IMR-90 (cell line): ENCODE results near the gene SLC2A1. TPM values are rescaled to one million over a fixed set of nuclear protein-coding genes. Genes with fewer than 3 reads are reported as not detected.

Source experiments
- ATAC-seq: fragments of 200-7000 bp; cut with Tn5 transposase; 2 replicates; pipeline ENCODE4 v1.9.1; 2020; ENCODE audit warnings: low read depth, mild to moderate bottlenecking, moderate library complexity
- BruUV-seq: library from RNA; stranded (reverse); fragments of 400-500 nt; replicated peaks from 2 replicates; lab custom pipeline; 2021; lab: Mats Ljungman, UMichigan
- CTCF ChIA-PET: fragments of 300-600 bp; formaldehyde crosslinking; extraction: SDS; loops from one replicate; lab custom pipeline; 2021; ENCODE audit warnings: antibody characterized with exemption; lab: Yijun Ruan, JAX
- POLR2A ChIA-PET: fragments of 300-600 bp; sonication (Branson Sonifier 250); formaldehyde crosslinking; loops from one replicate; lab custom pipeline; 2022; ENCODE audit warnings: antibody characterized with exemption; ENCODE audit not compliant: unreplicated experiment; lab: Charles Lee
- DNase-seq: peaks from one replicate; pipeline ENCODE4 v3.0.0; 2013
- H2AFZ ChIP-seq: replicated peaks from 2 replicates; pipeline ENCODE3; 2013; ENCODE audit warnings: low read length, mild to moderate bottlenecking; ENCODE audit not compliant: poor library complexity
- H2AK5ac ChIP-seq: 2 replicates; pipeline ENCODE4 v1.6.1; 2013; ENCODE audit warnings: low read depth, low read length, inconsistent platforms
- H2AK9ac ChIP-seq: replicated peaks from 2 replicates; pipeline ENCODE3; 2013; ENCODE audit warnings: mild to moderate bottlenecking, low read depth, low read length, moderate library complexity; ENCODE audit not compliant: poor library complexity
- H2BK120ac ChIP-seq: 2 replicates; pipeline ENCODE4 v1.6.1; 2013; ENCODE audit warnings: low read depth, low read length, inconsistent platforms
- H2BK15ac ChIP-seq: 3 replicates; pipeline ENCODE4 v1.6.1; 2013; ENCODE audit warnings: low read depth, low read length, inconsistent platforms
- H2BK20ac ChIP-seq: 2 replicates; pipeline ENCODE4 v1.6.1; 2013; ENCODE audit warnings: low read depth, mild to moderate bottlenecking, inconsistent platforms, low read length, moderate library complexity
- H2BK5ac ChIP-seq: 2 replicates; pipeline ENCODE4 v1.6.1; 2013; ENCODE audit warnings: mild to moderate bottlenecking, low read depth, low read length, inconsistent platforms; ENCODE audit not compliant: poor library complexity, severe bottlenecking
- H3K14ac ChIP-seq: replicated peaks from 2 replicates; pipeline ENCODE4 v1.6.1; 2013; ENCODE audit warnings: low read depth, low read length, inconsistent platforms
- H3K18ac ChIP-seq: 2 replicates; pipeline ENCODE4 v1.6.1; 2013; ENCODE audit warnings: low read depth, low read length, control low read depth
- H3K23ac ChIP-seq: 2 replicates; pipeline ENCODE4 v1.6.1; 2013; ENCODE audit warnings: low read depth, low read length, inconsistent platforms
- H3K27ac ChIP-seq: 2 replicates; pipeline ENCODE4 v1.5.1; 2013; ENCODE audit warnings: mild to moderate bottlenecking, control low read depth, low read length; ENCODE audit not compliant: insufficient read depth
- H3K27me3 ChIP-seq: 2 replicates; pipeline ENCODE4 v1.6.1; 2013; ENCODE audit warnings: low read length; ENCODE audit not compliant: control insufficient read depth, insufficient read depth
- H3K36me3 ChIP-seq: 2 replicates; pipeline ENCODE4 v1.6.1; 2013; ENCODE audit warnings: low read length, mixed read lengths; ENCODE audit not compliant: control insufficient read depth, insufficient read depth
- H3K4ac ChIP-seq: 2 replicates; pipeline ENCODE4 v1.6.1; 2013; ENCODE audit warnings: low read depth, low read length, inconsistent platforms
- H3K4me1 ChIP-seq: 2 replicates; pipeline ENCODE4 v1.6.1; 2013; ENCODE audit warnings: low read length, mixed read lengths; ENCODE audit not compliant: control insufficient read depth, insufficient read depth
- H3K4me2 ChIP-seq: 2 replicates; pipeline ENCODE4 v1.6.1; 2013; ENCODE audit warnings: low read depth, mild to moderate bottlenecking, control low read depth, low read length, moderate library complexity
- H3K4me3 ChIP-seq: 2 replicates; pipeline ENCODE4 v1.5.1; 2013; ENCODE audit warnings: low read depth, mild to moderate bottlenecking, control low read depth, low read length, moderate library complexity; ENCODE audit not compliant: insufficient read depth
- H3K56ac ChIP-seq: 2 replicates; pipeline ENCODE4 v1.6.1; 2013; ENCODE audit warnings: low read length, inconsistent platforms; ENCODE audit not compliant: insufficient read depth; ENCODE audit errors: extremely low read depth
- H3K79me1 ChIP-seq, 2 experiments: 2 replicates each; pipeline ENCODE4 v1.6.1; 2013; ENCODE audit warnings: low read length in 2 of 2, inconsistent platforms in 1 of 2, low read depth in 1 of 2
- H3K9ac ChIP-seq: 2 replicates; pipeline ENCODE4 v1.6.1; 2013; ENCODE audit warnings: low read depth, low read length, control low read depth
- H3K9me1 ChIP-seq: 2 replicates; pipeline ENCODE4 v1.6.1; 2013; ENCODE audit warnings: low read length, inconsistent platforms; ENCODE audit not compliant: insufficient read depth
- H3K9me3 ChIP-seq: 2 replicates; pipeline ENCODE4 v1.6.1; 2013; ENCODE audit warnings: low read length; ENCODE audit not compliant: control insufficient read depth, insufficient read depth
- H4K20me1 ChIP-seq: 2 replicates; pipeline ENCODE4 v1.6.1; 2013; ENCODE audit warnings: low read length, inconsistent platforms; ENCODE audit not compliant: insufficient read depth
- H4K5ac ChIP-seq: 2 replicates; pipeline ENCODE4 v1.6.1; 2013; ENCODE audit warnings: mild to moderate bottlenecking, low read depth, low read length, control low read depth
- H4K8ac ChIP-seq, 2 experiments: 2 replicates each; pipeline ENCODE4 v1.6.1; 2013; ENCODE audit warnings: low read depth in 2 of 2, low read length in 2 of 2, control low read depth in 1 of 2, inconsistent platforms in 1 of 2
- H4K91ac ChIP-seq: 2 replicates; pipeline ENCODE4 v1.6.1; 2013; ENCODE audit warnings: low read depth, low read length, inconsistent platforms; ENCODE audit not compliant: insufficient read depth
- FOS ChIP-seq: fragments of 150-350 bp; IDR thresholded peaks from 2 replicates; pipeline ENCODE4 v1.6.1; 2016; ENCODE audit warnings: low read depth, low read length
- WGBS, 2 experiments: methylation state at CpG; one replicate each; pipeline versions ENCODE4 v1.1.5 to v1.1.7; 2013; ENCODE audit warnings: missing lambda C conversion rate in 2 of 2; ENCODE audit not compliant: insufficient read length in 1 of 2; ENCODE audit errors: extremely low coverage in 2 of 2; 5-methylcytosine and 5-hydroxymethylcytosine counted together
- dilution Hi-C: fragments of 300-500 bp; cut with HindIII; formaldehyde crosslinking; loops from one replicate; pipeline ENCODE4 v1.14.3; 2018; ENCODE audit warnings: low sequenced_read_pairs; ENCODE audit not compliant: unreplicated experiment
- in situ Hi-C: fragments of 300-500 bp; cut with MboI; formaldehyde crosslinking; loops from 3 replicates; pipeline ENCODE4 v1.14.3; 2019; ENCODE audit warnings: low sequenced_read_pairs, inconsistent platforms, mixed read lengths
- intact Hi-C: fragments of 100-400 bp; cut with micrococcal nuclease; formaldehyde crosslinking; loops from 2 replicates; pipeline ENCODE4 v1.10.0; 2022
- polyA plus RNA-seq, 3 experiments: library from polyadenylated mRNA; depleted of rRNA; stranded (reverse); fragments of >200 nt; gene quantifications; 2 replicates each; pipeline ENCODE4 v1.2.3, GENCODE V29; 2012; ENCODE audit warnings: low replicate concordance in 1 of 3
- total RNA-seq: library from RNA; depleted of rRNA; stranded (reverse); fragments of >200 nt; gene quantifications from 2 replicates; pipeline ENCODE4 v1.2.3, GENCODE V29; 2012

The SLC2A1 gene
- total and polyA plus RNA-seq, 2 of the 4 experiments (the other 2 are of a cell fraction): 200 to 395 TPM

DNA sequence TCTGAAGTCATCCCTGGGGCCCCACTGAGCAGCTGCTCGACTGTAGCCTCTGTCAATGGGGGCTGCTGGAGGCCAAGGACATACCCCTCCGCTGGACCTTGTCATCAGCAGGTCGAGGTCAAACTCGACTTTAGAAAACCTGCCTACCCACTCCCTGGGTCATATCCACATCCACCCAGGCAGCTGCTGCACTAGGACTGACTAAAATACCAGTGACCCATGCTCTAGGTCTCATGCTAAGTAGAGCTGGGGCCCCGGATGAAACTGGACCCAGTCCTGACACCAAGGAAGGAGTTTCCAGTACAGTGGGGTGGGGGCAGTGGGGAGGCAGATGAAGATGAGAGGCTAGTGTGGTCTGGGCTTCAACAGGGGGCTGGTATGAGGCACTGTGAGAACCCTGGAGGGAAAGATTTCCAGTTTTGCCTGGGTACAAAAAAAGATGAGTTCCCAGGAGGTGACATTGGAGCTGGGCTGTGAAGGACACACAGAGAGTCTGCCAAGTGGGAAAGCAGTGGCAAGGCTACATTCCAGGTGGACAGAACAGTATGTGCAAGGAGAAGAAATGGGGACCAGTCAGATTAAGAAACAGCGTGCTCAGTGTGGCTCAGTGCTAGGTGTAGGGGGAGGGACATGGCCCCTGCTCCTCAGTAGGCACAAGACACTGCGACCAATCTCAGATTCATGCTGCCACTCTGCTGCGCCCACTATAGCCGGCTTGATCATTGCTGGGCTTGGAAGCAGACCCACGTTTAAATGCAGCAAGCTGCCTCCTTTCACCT lies 12.4 kb downstream of the SLC2A1 start:
- no peak for TF ChIP-seq FOS
- H3K4me2 ChIP-seq: no peak overlapping the region
- 0 out of 2 replicates have a peak overlapping the region, but pooled peaks have one; percentile 6 for H3K18ac ChIP-seq
- H3K9me3 ChIP-seq: no peaks in the 10 kb centered on the region
- no peak for DNase-seq
- peak overlapping the region; percentile 51 for H2AK9ac ChIP-seq
- peak overlapping the region; percentile 38 for H3K14ac ChIP-seq
- H3K4me1 ChIP-seq: peaks cover 68% of the 10 kb centered on the region
- peak overlapping the region; percentile 13 for H2AFZ ChIP-seq
- H4K91ac ChIP-seq: peak overlapping the region; percentile 38
- H3K9me1 ChIP-seq: peaks cover 53% of the 10 kb centered on the region
- H2BK120ac ChIP-seq: peak overlapping the region; percentile 62; the same call in 1 of the 2 replicates
- no peaks in the 10 kb centered on the region for H3K27me3 ChIP-seq
- dilution Hi-C loops (no loop called here), intact Hi-C loops (no loop called here), in situ Hi-C loops (no loop called here)
- ChIA-PET CTCF (no interaction called here), POLR2A (no interaction called here)
- no peak for ATAC-seq
- peaks cover 72% of the 10 kb centered on the region for H4K20me1 ChIP-seq
- no peak overlapping the region for H3K56ac ChIP-seq
- peaks cover 14 to 75% of the 10 kb centered on the region in 2 experiments; a peak in 3 of 4 replicates for H3K79me1 ChIP-seq
- H2BK20ac ChIP-seq: peak overlapping the region; percentile 9; the same call in 1 of the 2 replicates
- peak overlapping the region; percentile 86 for H3K23ac ChIP-seq
- peak overlapping the region; percentile 76 for H2AK5ac ChIP-seq
- H3K27ac ChIP-seq: peak overlapping the region; percentile 6
- H4K8ac ChIP-seq: peak overlapping the region; percentile 51 to 61; a peak in 2 of 4 replicates
- no peak overlapping the region for H4K5ac ChIP-seq
- H3K4me3 ChIP-seq: no peak overlapping the region
- H3K9ac ChIP-seq: peak overlapping the region; percentile 0; the same call in 1 of the 2 replicates
- peak overlapping the region; percentile 42; the same call in 1 of the 3 replicates for H2BK15ac ChIP-seq
- H2BK5ac ChIP-seq: peak overlapping the region; percentile 57
- 46% methylated on average over 6 of the region's 10 CpGs; no CpG with 5 or more reads in 1 of the 2 experiments for WGBS, 2 experiments
- BruUV-seq: no TSS peak
- H3K4ac ChIP-seq: peak overlapping the region; percentile 68
- H3K36me3 ChIP-seq: peaks cover 48% of the 10 kb centered on the region
